NCI-H146 (cell line): ENCODE measurements around the gene GMCL1.
"Not testable (repeated sequence)": the region's sequence is repeated elsewhere in the genome, so short reads cannot be mapped to it uniquely, and the experiment has no call there.

ENCODE experiments used
- DNase-seq: peaks from one replicate; lab custom pipeline; 2025; lab: John Stamatoyannopoulos, UW

The GMCL1 gene, protein sequence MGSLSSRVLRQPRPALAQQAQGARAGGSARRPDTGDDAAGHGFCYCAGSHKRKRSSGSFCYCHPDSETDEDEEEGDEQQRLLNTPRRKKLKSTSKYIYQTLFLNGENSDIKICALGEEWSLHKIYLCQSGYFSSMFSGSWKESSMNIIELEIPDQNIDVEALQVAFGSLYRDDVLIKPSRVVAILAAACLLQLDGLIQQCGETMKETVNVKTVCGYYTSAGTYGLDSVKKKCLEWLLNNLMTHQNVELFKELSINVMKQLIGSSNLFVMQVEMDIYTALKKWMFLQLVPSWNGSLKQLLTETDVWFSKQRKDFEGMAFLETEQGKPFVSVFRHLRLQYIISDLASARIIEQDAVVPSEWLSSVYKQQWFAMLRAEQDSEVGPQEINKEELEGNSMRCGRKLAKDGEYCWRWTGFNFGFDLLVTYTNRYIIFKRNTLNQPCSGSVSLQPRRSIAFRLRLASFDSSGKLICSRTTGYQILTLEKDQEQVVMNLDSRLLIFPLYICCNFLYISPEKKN

DNA sequence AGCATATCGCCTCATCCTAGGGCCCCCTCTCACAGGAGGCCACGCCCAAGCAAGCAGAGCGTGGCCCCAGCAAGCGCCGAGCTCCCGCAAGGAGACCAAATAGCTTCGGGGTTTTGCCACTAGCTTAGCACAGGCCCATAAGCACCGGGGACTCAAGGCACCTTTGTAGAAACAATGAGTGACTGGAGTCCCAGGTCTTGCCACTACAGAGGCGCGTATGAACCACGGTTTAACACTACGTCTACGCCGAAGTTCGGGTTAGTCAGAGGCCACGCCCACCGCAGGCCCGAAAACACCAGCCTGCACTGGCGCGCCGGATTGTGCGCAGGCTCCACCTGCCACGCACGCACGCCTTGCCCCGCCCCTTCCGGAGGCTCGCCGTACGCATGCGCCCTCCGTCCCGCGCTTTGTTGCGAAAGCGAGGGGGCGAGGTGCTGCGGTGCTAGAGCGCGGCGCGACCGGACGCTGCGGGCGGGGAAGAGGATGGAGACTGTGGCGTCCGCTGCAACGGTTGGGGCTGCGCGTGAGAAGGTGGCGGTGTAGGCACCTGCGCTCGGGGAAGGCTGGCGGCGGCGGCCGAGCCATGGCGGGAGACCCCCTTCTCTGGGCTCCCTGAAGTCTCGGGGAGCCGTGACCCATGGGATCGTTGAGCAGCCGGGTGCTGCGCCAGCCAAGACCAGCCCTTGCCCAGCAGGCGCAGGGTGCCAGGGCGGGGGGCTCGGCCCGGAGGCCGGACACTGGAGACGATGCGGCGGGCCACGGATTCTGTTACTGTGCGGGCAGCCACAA lies at the start of gene GMCL1:
Gene GMCL1, plus strand, starts transcription at position 405 of the 789 bp plus-strand sequence. Its CDS starts 233 bp downstream, at position 638.
- peak; percentile 97 for DNase-seq

DNA sequence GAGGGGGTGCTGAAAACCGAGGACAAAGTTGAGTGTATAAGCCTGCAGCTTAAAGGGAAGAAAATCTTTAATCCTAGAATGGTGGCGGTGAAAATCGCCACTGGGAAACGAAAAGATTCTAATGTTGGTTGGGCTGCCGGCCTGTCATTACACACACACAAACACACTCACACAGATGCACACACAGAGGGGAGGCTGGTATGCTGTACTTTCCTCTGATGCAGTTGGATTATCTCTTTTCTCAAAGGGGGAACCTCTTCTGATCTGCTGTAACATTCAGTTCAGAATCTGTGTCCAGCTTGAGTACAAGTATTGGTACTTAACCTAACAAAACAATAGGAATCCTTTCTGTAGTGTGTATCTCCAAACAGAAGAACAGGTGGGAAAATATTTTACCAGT lies 48.5 kb upstream of the GMCL1 start:
- no peak for DNase-seq

DNA sequence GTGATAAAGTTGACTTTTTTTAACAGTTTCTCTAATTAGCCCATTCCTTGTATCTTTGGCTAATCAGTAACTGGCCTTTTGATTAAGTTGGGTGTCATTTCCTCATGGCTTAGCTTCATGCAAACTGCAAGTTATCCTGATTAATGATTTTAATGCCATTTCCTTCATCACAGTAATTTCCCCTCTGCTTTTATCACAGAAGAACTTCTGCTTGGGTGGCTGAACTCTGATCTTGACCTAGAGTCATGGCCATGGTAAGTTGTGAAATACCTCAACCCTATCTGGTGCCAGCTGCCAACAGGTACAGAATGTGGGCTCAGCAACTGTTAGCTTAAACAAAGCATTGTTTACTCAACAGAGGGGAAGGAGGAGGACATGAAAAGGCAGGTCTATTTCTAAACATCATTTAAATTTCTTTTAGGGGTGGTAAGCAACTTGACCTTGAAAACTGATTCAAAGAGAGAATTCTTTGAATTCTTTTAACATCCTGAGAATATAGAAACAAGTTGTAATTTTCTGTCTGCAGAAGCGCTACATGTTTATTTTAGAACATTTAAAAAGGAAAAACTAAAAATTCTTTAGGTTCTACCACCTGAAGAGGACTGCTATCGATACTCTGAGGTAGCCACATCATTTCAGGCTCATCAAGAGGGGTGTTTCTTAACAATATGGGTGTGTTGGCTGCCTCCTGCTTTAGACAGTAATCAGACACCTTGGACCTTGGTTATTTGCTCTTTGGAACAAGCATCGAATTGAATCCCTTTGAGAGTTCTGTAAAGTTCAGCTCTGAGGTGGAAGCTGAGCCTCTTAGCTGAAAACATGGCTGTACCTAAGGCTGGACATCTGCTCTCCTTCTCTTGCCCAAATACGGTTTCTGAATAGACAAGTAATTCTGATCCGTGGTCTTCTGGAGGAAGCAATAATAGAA lies 47.9 kb upstream of the GMCL1 start:
- peak; percentile 69 for DNase-seq

DNA sequence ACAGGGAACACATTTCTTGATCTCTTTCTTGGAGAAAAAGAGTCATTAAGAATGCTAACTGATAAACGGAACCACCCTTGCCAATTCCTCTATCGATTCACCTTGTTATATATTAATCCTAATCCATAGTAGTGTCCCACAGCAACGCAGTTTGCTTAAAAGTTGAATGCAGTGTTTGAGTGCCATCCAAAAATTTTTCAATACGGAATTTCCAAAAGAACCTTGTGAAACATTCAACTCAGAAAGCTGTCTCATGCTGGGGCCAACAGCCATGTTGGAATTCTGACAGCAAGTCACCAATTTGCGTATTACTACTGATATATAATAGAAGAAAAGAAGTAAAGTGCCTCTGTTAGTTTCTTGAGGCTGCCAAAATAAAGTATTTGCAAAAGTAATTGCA lies 45.2 kb upstream of the GMCL1 start:
- DNase-seq = no peak

DNA sequence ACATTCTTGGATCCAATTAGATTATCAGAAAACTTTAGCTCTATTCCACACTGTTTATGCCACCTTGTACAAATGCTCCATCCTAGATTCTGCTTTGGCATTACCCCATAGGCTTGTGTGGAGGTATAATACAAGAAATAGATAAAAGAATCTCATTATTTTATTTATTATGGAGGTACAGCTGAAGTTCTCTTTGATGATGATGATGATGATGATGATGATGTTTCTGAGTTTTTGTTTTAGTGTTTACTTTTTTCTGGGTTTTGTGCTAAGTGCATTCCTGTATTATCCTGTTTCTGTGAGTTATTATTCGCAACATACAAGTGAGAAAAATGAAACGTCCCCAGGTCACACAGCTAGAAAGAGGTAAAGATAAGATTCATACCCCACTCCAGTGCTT lies 44.1 kb upstream of the GMCL1 start:
- no peak for DNase-seq

DNA sequence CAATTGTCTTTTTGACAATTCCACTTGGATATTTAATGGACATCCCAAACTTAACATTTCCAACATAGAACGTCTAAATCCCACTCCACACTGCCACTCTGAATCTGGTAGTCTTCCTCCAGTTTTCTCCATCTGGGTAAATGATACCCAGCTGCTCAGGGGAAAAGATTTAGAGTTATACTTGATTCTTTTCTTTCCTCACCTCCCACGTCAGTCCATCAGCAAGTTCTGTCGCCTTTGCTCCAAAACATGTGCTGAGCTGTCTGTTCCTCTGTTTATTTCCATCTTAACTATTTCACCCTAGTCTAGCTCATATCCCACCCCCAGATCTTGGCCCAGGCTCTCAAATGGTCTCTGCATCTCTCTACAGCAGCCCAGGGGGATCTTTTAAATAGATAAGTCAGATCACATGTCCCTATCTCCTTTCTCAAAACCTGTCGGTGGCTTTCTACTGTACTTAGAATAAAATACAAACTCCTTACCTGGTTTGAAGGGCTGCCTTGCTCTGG lies 43.4 kb upstream of the GMCL1 start:
- no peak for DNase-seq

DNA sequence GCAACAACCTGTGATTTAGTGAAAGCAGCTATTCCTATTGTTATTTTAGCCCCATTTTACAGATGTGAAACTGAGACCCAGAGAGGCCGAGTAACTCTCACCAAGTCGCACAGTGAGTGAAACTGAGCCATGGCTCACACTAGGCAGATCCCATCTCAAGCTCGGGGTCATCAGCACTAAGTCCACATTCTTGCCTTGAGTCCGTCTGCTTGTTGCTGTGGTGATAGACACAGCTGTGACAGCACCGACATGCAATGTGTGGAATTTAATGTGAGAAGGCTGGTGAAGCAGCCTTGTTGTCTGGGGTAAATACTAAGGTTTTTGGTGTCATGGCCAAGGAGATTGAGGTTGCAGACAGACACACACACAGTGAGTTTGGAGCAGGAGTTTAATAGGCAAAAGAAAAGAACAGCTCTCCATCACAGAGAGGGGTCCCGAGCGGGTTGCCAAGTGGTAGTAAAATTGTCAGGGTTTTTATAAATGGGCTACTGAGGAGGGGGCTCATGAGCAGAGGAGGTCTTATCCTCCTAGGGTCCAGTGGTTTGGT lies 40.2 kb upstream of the GMCL1 start:
- no peak for DNase-seq

DNA sequence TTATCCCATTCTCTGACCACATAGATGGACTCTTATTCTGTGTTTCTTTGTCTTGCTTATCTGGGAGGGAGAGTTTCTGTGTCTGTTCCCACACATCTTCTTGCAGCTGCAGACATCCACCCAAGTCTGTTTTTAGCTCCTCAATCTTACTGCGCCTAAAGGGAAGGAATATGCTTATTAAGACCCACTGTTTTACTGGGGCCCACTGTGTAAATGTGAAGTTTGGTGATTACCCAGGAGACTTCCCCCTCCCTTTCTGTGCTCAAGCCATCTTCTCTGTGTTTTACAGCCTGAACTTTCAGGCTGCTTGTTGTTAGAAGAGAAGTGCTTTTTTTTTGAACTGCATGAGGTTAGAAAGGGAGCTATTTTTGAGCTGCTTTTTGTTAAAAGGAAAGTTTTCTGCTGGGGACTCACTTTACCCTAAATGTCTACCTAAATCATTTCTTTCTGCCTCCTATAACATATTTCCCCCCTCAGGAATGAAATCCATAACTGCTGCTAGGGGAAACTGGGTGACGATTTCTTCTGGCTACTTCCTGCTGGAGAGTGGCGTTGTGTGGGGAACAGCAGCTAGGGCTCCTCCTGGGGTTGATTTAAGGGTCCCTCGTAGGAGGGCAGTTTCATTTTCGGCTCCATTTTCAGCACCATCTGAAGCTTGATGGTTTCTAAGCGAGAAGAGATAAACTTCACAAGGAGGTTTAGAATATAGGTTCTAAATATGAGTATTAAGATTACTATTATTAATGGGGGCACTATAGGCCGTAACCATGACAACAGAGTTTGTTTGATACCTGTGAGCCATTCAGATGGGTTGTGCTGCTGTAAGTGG lies 39.5 kb upstream of the GMCL1 start:
- DNase-seq = no peak

DNA sequence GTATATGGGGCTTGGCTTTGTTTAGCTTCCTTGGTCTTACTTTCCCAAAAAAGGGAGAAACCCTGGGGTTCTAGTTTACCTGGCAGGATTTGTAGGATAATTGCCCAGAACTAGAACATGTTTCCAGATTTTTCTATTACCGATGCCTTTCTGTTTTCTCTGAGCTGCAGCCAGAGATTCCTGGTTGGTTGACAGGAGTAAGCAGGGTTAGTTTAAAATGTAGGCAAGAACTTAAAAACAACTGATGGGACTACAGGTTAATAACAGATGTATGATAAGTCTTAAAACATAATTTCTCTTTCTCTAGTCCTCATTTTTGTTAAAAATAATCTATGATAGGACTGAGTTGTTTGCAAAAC lies 38.9 kb upstream of the GMCL1 start:
- no peak for DNase-seq

DNA sequence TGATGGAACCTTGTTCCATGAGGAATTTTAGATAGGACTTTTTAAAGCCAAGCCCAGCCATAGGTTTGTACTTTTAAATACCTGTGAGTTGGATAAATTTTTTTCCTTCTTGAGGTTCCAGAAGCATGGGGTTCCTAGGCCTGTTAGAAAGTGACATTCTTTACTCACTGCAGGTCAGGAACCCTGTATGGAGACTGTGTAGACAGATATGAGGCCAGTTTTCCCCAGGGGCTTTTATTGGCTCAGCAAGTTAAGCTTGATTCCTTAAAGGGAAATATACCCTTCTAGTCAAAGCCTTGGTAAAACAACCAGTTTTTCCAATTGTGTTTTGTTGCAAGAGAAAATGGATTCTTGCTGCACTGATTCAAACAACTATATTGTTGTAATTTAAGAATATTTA lies 38.4 kb upstream of the GMCL1 start:
- no peak for DNase-seq

DNA sequence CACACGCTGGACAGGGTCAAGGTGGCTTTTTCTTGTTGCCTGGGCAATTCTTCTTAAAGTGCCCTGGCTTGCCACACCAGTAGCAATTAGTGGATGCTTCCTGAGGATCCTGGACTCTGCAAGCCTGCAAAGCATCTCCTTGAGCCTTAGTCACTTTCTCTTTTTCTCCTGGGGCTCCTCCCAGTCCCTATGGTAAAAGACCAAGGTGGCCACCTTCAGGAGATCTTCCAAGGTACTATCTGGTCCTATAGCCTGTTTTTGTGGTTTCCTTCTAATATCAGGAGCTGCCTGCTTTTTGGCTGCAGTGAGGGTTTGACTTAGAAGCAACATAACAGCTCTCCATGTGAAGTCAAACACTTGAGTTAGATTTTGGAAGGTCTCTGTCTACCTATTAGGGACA lies 33.3 kb upstream of the GMCL1 start:
- DNase-seq = no peak

DNA sequence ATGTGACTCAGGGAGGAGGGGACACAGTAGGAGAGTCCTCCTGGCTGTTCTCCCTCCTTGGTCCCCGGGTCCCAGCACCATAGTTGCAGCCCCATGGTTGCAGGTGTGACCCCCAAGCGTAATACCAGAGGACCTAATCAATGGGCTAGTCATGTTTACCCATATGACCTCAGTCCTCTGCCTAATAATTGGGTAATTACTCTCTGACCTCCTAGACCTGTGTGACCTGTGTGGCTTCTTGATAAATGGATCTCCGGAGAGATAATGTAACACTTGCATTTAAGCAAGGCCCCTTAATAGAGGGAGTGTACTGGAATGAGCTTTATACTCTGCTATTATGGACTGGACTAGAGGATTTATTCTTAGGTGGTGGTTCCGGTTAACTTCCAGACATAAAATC lies 32.2 kb upstream of the GMCL1 start:
- no peak for DNase-seq

DNA sequence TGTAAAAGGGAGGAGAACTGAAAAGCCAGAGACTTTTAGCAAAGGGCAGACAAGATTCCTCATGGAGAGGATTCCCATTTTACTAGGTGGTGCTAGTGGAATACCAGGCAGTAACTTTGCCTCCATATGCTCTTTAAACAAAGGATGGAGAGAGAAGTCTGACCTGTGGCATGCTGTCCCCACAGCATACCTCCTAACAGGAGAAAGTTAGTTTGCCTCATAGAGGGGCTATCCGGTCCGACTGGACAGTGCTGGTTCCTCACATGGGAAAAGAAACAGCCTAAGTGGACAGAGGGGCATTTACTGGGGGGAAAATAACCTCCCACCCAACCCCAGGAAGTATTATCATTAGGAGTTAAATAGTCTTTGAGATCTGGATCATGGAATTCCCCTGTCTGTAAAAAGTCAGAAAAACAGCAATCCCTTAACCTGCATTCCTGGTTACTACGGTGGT lies 31.6 kb upstream of the GMCL1 start:
- DNase-seq = no peak

DNA sequence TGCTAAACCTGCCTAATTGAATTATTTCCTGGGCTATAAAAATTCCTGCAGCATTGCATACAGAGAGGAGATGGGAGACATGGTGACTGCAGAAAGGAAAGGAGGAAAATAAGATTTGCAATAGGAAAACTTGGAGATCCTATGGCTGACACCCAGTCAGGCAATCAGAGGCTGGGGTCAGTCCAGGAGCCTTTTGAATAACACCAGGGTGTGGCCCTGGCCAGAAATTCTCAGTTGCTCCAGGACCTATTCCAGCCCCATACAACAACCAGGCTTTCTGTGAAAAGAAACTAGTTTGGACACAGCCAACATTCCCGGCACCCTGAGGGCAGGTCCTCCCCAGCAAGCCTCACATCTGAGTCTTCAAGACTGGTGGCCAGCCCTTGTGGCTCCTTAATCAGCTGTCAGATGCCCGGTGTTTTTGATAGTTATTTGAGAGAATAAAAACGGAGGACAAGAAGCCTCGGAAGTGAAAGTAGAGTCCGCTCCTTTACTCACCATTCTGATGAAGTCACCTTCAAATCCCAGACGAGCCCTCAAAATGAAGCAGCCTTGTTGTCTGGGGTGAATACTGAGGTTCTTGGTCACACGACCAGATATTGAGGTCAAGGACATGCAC lies 31.1 kb upstream of the GMCL1 start:
- DNase-seq = no peak

DNA sequence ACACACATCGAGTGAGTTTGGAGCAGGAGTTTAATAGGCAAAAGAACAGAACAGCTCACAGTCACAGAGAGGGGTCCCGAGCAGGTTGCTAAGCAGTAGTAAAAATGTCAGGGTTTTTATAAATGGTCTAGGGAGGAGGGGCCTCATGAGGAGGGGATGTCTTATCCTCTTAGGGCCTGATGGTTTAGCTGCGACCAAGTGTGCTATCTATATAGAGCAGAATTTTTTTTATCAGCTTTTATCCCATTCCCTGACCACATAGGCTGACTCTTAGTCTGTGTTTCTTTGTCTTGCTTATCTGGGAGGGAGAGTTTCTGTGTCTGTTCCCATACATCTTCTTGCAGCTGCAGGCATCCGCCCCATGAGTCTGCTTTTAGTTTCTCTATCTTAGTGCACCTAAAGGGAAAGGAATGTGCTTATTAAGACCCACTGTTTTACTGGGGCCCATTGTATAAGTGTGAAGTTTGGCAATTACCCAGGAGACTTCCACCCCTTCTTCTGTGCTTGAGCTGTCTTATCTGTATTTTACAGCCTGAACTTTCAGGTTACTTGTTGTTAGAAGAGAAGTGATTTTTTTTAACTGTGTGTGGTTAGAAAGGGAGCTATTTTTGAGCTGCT lies 30.4 kb upstream of the GMCL1 start:
- DNase-seq = no peak

DNA sequence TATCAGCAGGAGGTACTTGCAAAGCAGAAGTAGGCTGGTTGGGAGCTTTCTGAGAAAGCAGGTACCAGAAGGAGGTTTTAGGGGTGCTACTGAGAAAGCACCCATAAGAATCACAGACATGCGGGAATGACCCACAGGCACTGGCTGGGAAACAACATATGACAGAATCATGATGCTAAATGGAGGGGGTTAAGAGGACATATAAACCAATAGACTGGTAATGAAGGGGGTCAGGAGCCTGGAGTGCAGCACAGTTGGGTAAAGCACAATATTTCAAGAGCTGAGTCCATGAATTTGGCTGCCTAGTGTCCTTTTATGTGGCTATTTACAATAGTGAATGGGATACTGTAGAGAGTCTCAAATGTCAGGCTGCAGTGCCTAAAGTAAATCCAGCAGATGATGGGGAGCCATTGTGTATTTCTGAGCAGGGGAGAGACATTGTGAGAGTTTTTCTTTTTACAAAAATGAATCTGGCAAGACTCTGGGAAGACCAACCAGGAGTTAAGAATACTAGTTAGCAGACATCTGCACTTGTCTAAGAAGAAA lies 27.6 kb upstream of the GMCL1 start:
- DNase-seq = peak; percentile 63

DNA sequence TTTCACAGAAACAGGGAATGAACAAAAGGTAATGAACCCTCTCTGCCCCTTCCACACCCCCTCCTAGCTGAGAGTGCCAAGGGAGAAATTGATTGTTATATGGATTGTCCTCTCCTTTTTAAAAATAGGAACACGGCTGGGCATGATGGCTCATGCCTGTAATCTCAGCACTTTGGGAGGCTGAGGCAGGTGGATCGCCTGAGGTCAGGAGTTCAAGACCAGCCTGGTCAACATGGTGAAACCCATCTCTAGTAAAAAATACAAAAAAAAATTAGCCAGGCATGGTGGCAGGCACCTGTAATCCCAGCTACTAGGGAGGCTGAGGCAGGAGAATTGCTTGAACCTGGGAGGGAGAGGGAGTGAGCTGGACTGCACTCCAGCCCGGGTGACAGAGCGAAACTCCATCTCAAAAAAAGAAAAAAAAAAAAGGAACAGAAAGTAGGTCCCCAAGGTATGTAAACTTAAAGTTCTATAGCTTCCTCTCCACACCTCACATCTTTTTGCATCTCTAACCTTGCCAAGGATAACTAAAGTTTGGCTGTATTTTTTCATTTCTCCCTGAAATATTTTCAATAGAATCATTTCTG lies 26.6 kb upstream of the GMCL1 start:
- not testable (repeated sequence) for DNase-seq

DNA sequence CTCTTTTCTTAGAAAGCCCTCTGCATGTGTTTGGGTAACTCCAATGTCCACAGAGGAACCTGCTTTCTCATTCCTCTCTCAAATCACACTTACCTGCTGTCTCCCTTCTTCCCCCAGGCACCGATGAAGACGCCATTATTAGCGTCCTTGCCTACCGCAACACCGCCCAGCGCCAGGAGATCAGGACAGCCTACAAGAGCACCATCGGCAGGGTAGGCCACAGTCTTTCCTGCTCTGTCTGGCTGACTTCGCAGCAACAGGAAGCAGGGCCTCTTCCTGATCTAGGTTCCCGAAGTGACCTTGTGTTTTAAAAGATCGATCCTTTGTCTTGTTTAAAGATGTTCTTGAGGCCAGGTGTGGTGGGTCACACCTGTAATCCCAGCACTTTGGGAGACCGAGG lies 25.0 kb upstream of the GMCL1 start:
- DNase-seq = no peak

DNA sequence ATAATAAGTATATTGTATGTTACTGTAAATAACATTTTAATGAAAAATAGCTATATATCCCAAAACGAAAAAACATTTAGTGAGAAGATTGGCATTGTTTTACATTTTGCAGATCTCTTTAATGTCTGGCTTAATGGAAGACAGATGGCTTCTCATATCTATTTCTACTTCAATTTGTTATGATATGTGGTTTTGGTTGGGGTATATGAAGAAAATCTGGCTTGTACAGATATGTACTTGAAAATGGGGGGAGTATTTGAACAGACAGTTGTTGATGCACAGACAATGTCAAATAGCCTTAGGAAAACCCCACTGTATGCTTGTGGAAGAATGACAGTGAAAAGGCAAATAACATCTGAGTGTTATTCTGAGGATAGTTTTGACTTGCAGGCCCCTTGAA lies 23.6 kb upstream of the GMCL1 start:
- no peak for DNase-seq
